GM18498 (cell line): ENCODE measurements around the gene SLITRK5.

Source experiments
- ATAC-seq: cut with Tn5 transposase; IDR thresholded peaks from one replicate; pipeline ENCODE4 v1.9.1; 2021; ENCODE audit warnings: mild to moderate bottlenecking, moderate library complexity; ENCODE audit not compliant: unreplicated experiment

The SLITRK5 gene

GRCh38 chr13:87712012-87712411, 40.8 kb downstream of the SLITRK5 start:
- no peak for ATAC-seq
